Cardiac muscle cell (in vitro differentiated cells and primary cell): ENCODE results near the gene PIK3R6. TPM values are rescaled to one million over a fixed set of nuclear protein-coding genes. Genes with fewer than 3 reads are reported as not detected.

Experiments used
- DNase-seq, 2 donors: peaks; one replicate each; pipeline versions ENCODE4 v3.0.0 to v3.0.0-alpha.2; 2010 to 2017; ENCODE audit warnings: low read depth in 1 of 2, low spot score in 1 of 2
- H3K27ac ChIP-seq: fragments of 200-600 bp; sonication (generic); 2 replicates; pipeline ENCODE4 v1.5.1; 2016
- H3K27me3 ChIP-seq: fragments of 200-600 bp; sonication (generic); 2 replicates; pipeline ENCODE4 v1.6.0; 2016; ENCODE audit warnings: control low read depth
- H3K36me3 ChIP-seq: fragments of 200-600 bp; sonication (generic); 2 replicates; pipeline ENCODE4 v1.5.1; 2016; ENCODE audit warnings: control low read depth
- H3K4me1 ChIP-seq: fragments of 200-600 bp; sonication (generic); 2 replicates; pipeline ENCODE4 v1.8.1; 2017; ENCODE audit warnings: low read depth, mild to moderate bottlenecking, mixed run types
- H3K4me3 ChIP-seq: fragments of 200-600 bp; sonication (generic); 2 replicates; pipeline ENCODE4 v1.5.1; 2016; ENCODE audit warnings: mild to moderate bottlenecking
- H3K9me3 ChIP-seq: fragments of 200-600 bp; sonication (generic); 2 replicates; pipeline ENCODE4 v1.5.1; 2017; ENCODE audit warnings: low read depth, mild to moderate bottlenecking, control low read depth
- polyA plus RNA-seq: library from polyadenylated mRNA; unstranded; fragments of >200 nt; fragmentation: Nextera tagmentation; extraction: Ambion mirVana; gene quantifications from 2 replicates; pipeline ENCODE4 v1.2.1, GENCODE V29; 2016
- total RNA-seq: library from RNA; depleted of rRNA; stranded (reverse); fragments of >200 nt; gene quantifications from 2 replicates; pipeline ENCODE4 v1.2.3, GENCODE V29; 2016
- TF ChIP-seq, protein P1 (sequence below): IDR thresholded peaks from 2 replicates; pipeline ENCODE4 v1.5.1; 2012; ENCODE audit warnings: low read depth, mild to moderate bottlenecking, low read length

The PIK3R6 gene
- total and polyA plus RNA-seq, 2 experiments from 2014 or later = 0.48 TPM; not detected in 1

DNA sequence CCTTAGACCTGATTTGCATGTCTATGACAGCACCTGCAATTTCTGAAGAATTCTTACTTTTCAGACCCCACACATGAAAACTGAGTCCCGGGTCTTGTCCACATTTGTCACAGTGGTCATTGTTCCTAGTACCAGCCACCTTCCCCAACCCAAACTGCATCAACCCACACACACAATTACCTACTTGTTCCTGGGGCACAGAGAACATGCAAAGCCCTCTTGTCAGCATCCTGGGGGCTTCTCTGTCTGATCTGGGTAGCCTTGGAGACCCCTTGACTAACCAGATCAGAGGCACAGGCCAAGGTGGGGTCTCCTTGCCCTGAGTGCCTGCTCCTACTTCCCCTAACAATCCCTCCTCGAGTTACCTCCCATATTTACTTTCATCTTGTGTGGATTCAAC lies 36.7 kb upstream of the PIK3R6 start:
- no peaks in the 10 kb centered on the region for H3K9me3 ChIP-seq
- H3K4me3 ChIP-seq = no peak overlapping the region
- no peaks in the 10 kb centered on the region for H3K4me1 ChIP-seq
- H3K27me3 ChIP-seq = no peaks in the 10 kb centered on the region
- no peak overlapping the region for H3K27ac ChIP-seq
- TF ChIP-seq, protein P1, sequence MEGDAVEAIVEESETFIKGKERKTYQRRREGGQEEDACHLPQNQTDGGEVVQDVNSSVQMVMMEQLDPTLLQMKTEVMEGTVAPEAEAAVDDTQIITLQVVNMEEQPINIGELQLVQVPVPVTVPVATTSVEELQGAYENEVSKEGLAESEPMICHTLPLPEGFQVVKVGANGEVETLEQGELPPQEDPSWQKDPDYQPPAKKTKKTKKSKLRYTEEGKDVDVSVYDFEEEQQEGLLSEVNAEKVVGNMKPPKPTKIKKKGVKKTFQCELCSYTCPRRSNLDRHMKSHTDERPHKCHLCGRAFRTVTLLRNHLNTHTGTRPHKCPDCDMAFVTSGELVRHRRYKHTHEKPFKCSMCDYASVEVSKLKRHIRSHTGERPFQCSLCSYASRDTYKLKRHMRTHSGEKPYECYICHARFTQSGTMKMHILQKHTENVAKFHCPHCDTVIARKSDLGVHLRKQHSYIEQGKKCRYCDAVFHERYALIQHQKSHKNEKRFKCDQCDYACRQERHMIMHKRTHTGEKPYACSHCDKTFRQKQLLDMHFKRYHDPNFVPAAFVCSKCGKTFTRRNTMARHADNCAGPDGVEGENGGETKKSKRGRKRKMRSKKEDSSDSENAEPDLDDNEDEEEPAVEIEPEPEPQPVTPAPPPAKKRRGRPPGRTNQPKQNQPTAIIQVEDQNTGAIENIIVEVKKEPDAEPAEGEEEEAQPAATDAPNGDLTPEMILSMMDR = no peak
- H3K36me3 ChIP-seq = no peaks in the 10 kb centered on the region
- no peak for DNase-seq

- Histone ChIP-seq H3K9me3 (no peaks in the 10 kb centered on the region), H3K27me3 (no peaks in the 10 kb centered on the region), H3K36me3 (no peaks in the 10 kb centered on the region), H3K4me3 (no peak overlapping the region), H3K27ac (no peak overlapping the region), H3K4me1 (no peaks in the 10 kb centered on the region)
- TF ChIP-seq, protein P1 = no peak
- DNase-seq = no peak
These were observed 33.4 kb upstream of the PIK3R6 start for GRCh38 chr17:8900626-8901585.

DNA sequence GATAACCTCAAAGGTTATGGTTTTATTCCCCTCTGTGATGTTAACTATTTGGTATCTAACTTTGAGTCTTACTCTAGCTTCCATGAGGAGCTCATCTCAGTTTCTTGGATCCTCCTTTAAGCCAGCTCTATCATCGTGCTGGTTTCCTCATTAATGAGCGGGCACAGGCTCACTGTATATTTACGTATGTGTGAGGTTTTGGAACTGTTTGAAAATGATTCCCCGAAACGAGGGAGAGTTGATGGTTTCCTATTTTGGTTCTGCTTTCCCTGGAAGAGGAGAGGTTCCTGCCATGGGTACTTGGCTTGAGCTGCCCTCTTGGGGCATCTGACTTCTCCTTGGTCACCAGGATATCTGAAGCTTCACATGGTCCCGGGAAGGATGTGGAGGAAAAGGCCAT lies 32.7 kb upstream of the PIK3R6 start:
- Histone ChIP-seq H3K4me1 (no peaks in the 10 kb centered on the region), H3K27ac (no peak overlapping the region), H3K36me3 (no peaks in the 10 kb centered on the region), H3K4me3 (no peak overlapping the region), H3K9me3 (no peaks in the 10 kb centered on the region), H3K27me3 (no peaks in the 10 kb centered on the region)
- DNase-seq = no peak
- TF ChIP-seq, protein P1 = no peak

- Histone ChIP-seq H3K4me1 (no peaks in the 10 kb centered on the region), H3K27me3 (no peaks in the 10 kb centered on the region), H3K9me3 (no peaks in the 10 kb centered on the region), H3K36me3 (no peaks in the 10 kb centered on the region), H3K4me3 (no peak overlapping the region), H3K27ac (no peak overlapping the region)
- no peak for DNase-seq
- TF ChIP-seq, protein P1 = no peak
These were observed 31.2 kb upstream of the PIK3R6 start for GRCh38 chr17:8898636-8899035.

- H3K36me3 ChIP-seq = no peaks in the 10 kb centered on the region
- TF ChIP-seq, protein P1 = no peak
- no peaks in the 10 kb centered on the region for H3K4me1 ChIP-seq
- no peak overlapping the region for H3K4me3 ChIP-seq
- no peak overlapping the region for H3K27ac ChIP-seq
- H3K9me3 ChIP-seq = no peaks in the 10 kb centered on the region
- DNase-seq = no peak
- no peaks in the 10 kb centered on the region for H3K27me3 ChIP-seq
These were observed 30.7 kb upstream of the PIK3R6 start for GRCh38 chr17:8898126-8898525.
